Fibroblast of peridontal ligament (primary cell): ENCODE data around the gene DGKI.
A peak's percentile ranks its signal among the peaks of the same experiment; 100 is the strongest.

Source experiments
- DNase-seq: peaks from one replicate; pipeline ENCODE4 v3.0.0-alpha.2; 2010; ENCODE audit errors: extremely low read depth

Gene DGKI

DNA sequence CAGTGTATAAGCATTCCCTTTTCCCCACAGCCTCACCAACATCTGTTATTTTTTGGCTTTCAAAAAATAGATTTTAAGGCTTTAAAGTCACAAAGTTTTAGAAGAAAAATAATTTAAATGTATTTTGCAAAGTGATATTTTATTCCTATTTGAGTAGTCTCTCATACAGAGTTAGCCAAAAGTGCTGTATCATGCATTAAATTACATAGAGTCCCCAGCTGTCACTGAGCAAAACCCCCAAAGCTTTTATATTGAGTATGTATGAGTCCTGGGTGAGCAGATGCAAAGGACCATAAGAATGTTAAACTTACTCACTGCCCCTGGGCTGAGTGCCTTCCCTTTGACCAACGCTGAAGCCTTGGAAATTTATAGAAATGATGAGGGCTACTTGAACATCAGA, 432.9 kb downstream of the DGKI start:
- no peak for DNase-seq

DNA sequence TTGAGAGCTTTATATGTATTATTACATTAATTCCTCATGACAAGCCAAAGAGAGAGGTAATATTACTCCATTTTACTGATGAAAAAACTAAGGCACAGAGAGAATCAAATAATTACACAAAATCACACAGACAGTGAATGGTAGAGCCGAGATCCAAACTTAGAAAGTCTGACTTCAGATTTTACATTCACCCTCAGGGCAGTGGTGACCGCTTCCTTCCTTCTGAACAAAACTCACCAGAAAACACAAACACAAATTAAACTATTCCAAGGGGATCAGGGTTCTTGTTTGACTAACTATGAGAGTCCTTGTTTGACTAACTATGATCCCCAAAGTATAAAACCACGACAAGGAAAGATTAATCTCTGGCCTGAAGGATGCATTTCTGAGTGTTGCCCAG, 435.3 kb downstream of the DGKI start:
- DNase-seq, result no peak

DNA sequence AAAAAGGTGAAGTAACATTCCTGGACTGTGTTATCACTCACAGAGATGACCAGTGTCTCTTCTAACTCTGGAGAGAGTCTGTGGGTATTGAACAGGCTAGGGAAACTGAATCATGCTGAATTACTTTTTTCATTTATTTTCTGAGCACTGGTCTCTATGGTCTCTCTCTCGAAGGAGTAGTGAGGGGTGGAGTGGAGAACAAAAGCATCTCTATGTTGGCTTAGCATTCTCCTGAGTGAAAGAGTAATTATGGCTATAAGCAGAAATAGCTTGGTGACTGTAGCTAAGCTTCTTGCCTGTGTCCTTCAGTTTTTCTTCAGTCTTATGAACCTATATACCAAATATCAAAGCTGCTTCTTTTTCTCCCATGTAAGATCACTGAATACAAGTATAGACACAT, 438.6 kb downstream of the DGKI start:
- no peak for DNase-seq

DNA sequence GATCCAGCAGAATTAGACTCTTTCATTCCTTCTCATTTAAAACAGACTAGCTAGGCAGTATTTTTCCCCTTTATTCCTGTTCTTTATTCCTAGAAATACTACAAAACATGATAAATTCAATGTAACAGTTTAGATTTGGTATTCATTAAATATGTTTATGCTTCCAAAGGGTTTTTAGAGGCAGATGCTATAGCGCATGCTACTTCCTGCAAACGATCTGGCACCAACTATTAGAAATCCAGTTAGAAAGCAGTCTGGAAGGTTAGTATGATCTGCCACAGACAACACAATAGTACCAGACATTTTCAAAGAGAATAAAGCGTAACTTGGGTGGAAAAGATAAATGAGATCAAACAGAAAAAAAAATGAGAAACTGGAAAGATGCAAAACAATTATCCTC, 439.7 kb downstream of the DGKI start:
- no peak for DNase-seq

DNA sequence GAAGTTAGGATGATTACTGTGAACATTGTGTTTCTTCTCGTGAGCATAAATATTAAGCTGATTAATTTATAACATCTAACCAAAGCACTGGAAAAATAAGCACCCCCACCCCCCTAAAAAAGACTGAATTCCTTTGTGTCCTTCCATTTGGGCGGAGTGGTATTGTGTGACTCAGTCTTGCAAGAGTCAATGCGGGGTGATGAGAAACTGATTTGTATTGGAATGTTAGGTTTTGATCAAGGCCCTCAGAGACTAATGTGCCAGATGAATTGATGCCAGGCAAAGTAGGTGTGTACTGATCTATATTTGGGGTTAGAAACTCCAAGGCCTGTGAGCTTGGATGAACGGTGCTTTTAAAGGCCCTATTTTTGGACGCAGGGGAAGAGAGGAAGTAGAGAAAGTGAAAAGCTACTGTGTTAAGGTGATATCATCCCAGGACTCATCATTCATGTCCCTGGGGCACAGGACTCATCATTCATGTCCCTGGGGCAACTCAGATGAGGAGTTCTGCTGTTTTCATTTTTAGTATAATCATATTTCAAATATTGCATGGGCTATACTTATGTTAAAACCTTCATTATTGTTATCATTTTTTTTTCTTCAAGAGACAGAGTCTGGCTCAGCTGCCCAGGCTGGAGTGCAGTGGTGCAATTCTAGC, 442.0 kb downstream of the DGKI start:
- no peak for DNase-seq

DNA sequence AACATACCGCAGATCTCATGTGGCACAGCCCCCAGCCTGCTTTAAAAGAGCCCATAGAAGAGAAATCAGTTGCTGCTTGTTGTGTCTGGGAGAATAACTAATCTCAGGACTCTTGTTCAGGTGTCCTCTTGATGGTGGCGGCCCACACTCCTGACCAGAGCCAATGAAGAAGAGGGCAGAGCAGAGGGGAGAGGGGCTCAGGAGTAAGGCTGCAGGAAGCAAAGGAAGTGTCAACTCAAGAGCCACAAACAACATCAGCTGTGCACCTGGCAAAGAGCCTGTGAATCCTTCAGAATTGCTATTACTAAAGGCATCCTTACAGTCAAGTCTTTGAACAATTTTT, 443.4 kb downstream of the DGKI start:
- DNase-seq, result no peak

DNA sequence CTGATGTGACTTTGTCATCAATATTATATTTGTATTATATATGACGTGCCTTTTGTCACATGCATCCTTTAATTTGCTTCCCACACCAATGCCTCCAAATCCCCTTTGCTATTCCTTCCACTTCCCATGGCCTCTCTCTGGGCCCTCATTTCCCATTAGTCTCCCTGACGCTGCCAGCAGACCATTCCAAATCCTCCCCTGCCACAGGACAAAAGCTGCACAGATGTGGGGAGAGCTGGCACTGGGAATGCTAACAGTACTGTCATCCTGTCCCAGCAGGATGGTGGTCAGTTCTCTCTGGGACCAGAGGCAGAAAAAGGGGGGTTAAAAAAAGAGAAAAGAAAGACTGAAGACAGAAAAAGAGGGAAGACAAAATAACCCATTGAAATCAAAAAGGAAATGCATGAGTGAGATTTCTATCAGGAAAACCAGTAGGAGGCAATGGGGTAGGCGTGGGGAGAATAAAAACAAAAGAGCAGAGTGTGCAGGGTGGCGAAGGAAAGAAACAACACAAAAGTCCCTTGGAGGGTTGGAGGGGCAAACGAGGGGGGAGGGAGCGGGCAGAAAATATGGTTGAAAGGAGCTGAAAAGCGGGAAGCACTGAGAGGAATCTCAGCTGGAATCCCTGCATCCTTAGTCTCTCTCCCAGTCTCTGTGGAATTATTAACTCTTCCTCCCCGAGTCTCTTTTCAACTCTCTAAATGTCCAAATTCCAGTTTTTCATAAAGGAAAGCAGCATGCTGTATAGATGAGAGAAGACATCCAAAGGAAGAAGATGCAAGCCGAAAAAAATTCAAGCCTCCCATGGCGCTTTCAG, 444.0 kb downstream of the DGKI start:
- no peak for DNase-seq

DNA sequence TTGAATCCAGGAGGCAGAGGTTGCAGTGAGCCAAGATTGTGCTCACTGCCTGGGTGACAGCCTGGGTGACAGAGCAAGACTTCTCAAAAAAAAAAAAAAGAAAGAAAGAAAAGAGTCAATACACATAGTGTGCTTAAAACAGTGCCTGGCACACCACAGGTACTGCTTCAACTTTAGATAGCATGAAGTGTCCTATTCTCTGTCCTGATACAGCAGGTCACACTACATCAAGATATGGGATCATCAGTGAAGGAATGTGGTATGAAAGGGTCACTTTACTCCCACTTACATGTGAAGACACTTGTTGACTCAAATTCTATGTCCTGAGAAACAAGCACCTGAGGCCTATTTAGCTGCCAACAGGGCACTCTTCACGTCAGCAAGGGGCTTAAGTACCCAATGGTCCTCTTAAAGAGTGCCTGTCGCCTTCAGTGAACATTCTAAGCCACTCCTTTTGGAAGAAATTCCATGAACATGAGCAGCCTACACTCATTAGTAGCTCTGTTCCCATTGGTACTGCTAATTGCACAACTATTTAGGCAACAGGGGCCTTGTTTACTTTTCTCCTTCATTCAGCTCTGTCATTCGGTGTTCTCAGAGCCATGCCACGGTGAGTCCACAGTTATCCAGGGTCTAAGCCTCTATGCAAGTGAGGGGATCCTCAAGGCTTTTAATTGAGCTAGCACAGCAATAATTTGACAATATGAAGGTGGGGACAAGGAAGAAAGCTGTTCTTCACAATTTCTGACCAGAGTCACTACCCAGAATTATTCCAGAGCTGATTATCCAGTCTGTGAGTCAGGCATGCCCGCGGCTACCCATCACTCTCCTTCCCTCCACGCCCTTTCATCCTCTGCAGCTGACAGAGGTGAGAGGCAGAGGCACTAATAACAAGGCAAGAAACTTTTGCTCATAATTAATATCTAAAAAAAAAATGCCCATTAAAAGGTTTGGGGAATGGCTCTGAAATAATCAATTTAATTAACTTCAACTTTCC, 446.6 kb downstream of the DGKI start:
- DNase-seq, result peak; percentile 46

DNA sequence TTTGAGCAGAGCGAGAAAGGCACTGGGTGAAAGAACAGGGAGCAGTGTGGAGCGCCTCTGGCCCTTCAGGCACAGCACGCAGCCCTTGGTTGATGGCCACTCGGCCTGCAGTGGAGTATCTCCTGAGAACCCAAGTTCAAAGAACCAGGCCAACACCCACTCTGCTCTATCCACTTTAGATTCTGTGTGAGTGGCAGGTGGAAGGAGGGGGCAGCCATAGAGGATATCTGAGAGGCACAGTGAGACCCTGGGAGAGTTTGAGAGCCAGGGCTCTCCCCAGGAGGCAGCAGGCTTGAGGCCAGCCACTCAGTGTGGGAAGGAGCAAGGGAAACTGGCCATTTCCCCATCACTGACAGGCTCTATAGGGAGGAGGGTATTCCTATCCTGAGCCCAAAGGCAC, 450.7 kb downstream of the DGKI start:
- no peak for DNase-seq

DNA sequence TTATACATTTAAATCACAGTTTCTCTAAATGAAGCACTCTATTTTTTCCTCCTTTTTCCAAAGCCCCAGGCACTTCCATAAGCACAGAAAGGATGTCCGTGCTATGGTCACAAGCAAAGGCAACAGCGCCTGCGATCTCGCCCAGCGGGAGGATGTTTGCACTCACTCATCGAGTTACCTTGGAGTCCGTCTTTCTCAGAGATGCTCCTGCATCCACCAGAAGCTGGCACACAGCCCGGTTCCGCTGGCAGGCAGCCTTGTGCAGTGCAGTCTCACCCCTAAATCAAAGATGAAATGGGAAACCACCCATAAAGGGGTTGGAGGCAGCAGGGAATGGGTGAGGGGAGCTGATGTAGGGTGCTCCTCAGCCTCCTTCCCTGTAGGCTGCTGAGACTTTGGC, 451.4 kb downstream of the DGKI start:
- no peak for DNase-seq

DNA sequence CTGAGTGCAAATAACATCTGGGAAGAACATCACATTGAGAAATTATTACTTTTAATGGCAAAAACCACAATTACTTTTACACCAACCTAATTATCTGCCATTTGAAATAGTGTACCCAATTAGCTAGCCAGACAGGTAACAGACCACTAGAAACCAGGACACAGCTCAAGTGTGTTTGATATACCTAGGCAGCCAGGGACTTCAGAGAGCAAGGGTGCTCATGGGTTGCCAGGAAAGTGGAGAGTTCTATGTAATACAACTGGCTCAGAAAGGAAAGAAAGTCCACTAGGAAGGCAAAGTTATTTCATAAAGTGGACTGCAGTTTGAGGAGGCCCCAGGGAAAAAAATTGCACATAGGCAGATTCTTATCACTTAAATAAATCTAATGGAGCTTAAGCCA, 453.2 kb downstream of the DGKI start:
- DNase-seq, result no peak

DNA sequence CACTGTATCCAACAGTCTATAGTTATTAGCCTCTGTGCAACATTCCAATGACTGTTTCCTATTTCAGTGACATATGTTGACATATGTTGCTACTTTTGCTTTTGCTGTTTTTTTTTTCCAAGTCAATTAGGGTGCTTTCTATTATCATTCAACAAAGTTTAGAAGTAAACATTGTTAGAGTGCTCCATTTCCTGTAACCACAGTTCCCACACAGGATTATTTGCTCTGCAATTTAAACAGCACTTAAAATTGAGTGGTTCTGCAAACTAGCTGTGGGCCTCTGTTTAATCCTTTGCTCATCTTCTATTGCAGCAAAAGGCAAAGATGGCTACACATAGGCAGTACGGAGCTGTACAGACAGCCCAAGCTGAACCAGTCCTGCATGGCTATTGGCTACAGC, 456.7 kb downstream of the DGKI start:
- peak; percentile 16 for DNase-seq

DNA sequence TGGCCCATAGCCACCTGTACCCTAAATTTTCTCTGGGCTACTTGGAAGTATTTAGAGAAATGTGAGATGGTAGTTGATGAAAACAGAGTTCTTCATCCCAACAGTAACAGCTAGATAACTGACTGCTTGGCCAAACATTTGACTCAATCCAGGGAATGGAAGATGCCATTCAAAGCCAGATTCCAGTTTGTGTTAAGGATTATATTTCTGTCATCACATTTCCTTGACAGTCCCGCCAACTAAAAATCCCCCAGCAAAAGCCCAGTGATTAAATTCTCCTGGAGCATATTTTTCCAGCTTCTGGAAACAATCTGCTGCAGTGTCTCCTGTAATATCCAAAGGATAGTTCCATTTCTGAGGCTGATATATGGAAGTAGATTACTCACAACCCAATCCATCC, 457.9 kb downstream of the DGKI start:
- DNase-seq, result no peak

DNA sequence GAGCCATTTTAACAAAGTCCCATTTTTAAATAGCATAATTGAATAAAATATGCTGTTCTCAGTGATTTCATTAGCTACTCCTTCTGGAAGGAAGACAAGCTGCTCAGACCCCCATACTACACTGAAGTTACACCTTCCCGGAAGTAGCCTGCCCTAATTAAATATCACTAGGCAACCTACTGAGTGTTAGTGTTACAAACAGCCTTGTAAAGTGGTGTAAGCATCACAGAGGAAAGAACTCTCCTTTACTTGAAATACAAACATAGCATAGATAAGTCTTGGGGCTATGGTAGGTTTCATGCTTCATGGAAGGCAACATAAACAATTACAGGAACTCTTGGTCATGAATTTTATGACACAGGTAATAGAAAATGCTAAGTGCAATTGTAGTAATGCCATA, 459.8 kb downstream of the DGKI start:
- DNase-seq, result no peak

DNA sequence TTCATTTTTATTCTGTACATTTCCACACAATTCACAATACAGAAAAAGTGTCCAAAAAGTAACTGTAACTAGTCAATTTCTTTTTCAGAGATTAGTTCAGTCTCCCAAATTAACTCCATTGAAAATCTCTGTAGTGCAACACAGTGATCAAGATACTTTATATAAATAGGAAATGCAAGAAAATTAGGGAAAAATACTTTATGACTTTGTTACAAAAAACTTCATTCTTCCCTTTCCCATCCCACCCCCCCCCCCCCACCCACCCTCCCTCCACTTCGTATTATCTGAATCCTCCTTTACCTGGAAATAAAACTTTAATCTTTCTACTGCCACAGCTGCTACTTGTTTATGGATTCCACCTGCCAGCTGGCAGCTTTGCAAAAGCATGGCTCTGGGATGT, 465.7 kb downstream of the DGKI start:
- DNase-seq, result no peak

DNA sequence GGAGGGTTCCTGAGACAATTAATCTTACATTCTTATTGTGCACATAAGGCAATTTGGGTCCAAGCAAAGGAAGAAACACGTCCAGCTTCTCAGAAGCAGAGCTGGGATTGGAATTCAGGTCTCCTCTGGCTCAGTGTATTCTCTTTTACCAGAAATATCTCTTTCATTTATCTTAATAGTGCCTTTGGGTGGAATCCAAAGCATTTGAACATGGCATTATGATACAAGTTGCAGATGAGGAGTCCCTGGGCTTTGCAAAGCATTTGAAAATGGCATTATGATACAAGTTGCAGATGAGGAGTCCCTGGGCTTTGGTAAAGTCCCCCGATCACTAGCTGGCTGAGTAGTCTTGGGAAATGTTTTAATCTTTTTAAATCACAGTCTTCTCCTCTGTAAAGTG, 473.3 kb downstream of the DGKI start:
- DNase-seq, result no peak

DNA sequence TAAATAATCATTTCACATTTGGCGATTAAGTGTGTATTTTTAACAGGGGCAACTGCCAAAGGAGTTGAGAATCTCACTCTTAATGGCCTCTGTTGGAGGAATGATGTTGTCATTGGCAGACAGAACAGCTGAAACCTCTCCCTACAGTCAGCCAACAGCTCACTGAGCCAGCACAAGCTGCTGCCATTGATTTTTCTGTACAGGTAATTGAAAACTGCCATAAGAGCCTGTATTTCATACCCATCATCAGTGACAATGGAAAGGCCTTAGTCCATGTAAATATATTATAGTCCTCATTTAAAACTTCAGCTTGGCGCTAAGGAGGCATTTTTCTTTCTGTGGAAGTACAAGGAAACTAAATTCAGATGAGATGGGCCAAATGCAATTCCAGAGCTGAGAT, 475.2 kb downstream of the DGKI start:
- no peak for DNase-seq

DNA sequence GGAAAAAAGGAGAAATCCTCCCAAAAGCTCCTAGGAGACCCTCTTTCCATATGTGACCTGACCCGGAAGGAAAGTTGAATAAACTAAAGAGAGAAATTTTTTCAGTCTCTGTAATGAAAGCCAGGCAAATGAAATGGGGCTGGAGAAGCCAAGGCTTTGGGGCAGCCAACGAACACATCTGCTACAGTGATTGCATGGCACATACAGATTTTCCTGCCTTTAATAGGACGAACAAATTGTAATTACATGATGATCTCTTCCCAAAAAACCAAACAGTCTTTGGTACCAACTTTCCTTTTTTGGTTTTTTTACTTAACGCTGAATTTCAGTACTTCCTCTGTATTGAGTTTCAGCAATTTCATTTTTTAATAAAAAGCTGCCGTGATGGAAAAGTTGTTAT, 479.8 kb downstream of the DGKI start:
- no peak for DNase-seq

DNA sequence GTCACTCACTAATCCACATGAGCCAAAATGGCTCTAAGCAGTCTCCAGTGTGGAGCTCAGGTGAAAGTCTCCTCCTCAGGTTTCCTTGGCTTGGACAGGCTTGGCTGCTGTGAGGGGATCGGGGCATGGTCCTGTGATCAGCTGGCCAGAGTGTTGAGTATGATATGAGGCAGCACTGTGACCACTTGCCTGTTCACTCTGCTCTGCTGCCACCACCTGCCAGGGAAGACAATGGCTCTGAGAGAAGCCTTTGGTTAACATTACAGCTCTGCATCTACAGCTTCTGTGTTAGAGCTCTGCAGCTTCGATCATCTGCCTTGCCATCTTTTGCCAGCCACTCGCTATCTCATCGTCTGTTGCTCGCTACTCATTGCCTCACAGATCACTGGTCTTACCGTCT, 483.1 kb downstream of the DGKI start:
- DNase-seq, result no peak

DNA sequence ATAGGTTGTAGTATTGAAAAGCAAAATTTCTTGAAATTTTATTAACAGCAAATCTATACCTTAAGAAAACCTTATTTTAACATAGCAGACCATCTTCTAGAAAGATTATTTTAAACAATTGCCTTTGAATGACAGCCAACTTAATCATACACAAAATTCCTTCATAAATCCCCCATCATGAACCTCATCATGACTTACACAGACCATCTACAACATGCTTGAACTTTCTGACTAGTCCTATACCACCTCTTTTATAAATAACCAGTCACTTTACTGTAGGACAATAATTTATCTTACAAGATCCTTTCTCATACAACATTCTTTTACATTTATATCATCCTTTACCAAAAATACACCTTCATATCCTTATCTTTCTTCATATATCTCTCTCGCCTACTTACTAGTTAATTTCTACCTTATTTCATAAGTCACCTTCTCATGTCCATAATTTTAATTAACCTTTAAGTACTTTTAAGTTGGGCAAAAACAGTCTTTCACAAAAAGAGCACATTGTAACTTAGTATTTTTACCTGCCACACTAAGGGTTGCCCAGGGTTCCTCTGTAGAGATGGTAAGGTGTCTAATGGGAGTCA, 486.6 kb downstream of the DGKI start:
- no peak for DNase-seq

DNA sequence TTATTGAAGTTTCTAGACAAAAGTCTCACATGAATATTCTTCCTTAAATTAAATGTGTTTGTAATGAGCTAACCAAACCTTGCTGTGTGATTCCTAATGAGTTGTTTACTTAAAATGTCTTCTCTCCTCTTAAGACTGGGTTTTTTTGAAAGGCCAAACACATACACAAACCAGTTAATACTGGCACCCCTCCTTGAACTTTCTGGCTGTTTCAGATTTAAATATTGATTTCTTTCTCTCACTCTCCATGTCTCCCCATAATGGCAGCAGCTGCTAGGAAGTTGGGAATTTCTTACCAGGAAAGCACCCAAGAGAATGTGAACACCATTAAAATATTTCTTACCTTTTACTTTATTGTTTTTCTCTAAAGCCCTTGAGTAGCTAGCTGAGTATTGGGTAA, 491.8 kb downstream of the DGKI start:
- DNase-seq, result no peak

DNA sequence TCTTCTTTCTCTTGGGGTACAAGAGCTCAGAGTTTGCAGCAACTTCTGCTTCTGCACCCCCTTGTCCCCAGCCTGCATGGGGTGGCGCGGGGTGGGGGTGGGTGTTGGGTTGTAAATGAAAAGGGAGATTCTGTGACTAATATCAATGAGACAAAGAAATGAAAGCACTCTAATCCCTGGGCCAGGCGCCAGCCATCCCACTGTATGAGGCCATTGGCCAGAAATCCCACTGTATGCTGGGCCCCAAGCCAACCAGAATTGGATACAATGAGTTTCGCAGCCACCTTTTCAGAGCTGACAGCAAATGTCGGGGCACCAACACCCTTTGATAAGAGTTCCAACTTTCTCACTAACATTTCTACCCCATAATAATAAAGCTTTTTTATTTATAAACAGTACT, 492.4 kb downstream of the DGKI start:
- DNase-seq, result peak; percentile 37
